ENCODE results near the gene PDE6B. TPM values are rescaled to one million over a fixed set of nuclear protein-coding genes. Genes with fewer than 3 reads are reported as not detected.

PDE6B gene
- total RNA-seq, 1 experiment from 2014 or later, result 10.8 TPM

DNA sequence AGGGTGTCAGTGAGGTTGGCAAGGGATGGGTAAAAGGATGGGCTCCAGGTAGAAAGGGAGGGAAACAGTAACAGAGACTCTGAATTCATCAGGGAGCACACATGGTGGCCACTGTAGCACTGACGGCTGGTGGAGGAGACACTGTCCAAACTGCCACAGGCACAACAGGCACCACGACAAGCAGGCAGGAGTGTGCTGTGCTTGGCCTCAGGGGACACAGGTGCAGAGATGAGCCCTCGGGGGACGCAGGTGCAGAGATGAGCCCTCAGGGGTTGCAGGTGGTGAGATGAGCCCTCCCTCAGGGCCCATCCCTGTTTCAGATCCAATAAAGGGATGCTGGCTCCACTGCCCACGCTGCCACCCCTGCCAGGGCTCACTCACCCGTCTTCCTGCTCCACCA is 7.6 kb downstream of the PDE6B start:
- Histone ChIP-seq H2BK15ac (ENCODE audit: low read depth, low read length) (no peak overlapping the region), H3K56ac (ENCODE audit: insufficient read length, low read depth, low read length) (no peak overlapping the region), H2AFZ (ENCODE audit: low read length) (no peak overlapping the region), H2AK5ac (ENCODE audit: insufficient read length, low read length) (no peak overlapping the region), H4K5ac (ENCODE audit: insufficient read length, low read depth, low read length) (no peak overlapping the region), H3K23ac (ENCODE audit: insufficient read length, low read depth, low read length) (no peak overlapping the region), H2BK120ac (ENCODE audit: low read depth, low read length, poor library complexity, severe bottlenecking) (no peak overlapping the region), H3K27ac (ENCODE audit: insufficient read length, low read depth, low read length) (no peak overlapping the region), H4K91ac (ENCODE audit: insufficient read length, low read depth, low read length) (no peak overlapping the region), H2BK5ac (ENCODE audit: insufficient read length, low read length) (no peak overlapping the region), H2BK20ac (ENCODE audit: low read depth, low read length, poor library complexity, severe bottlenecking) (no peak overlapping the region), H4K20me1 (ENCODE audit: control insufficient read depth, insufficient read depth, insufficient read length) (no peaks in the 10 kb centered on the region), H3K27me3 (ENCODE audit: insufficient read depth, low read length) (no peaks in the 10 kb centered on the region), H2BK12ac (ENCODE audit: insufficient read length, low read depth, low read length) (no peak overlapping the region), H3K4ac (ENCODE audit: low read depth, low read length) (no peak overlapping the region), H3T11ph (ENCODE audit: low read length) (no peak overlapping the region), H4K8ac (replicated peaks; ENCODE audit: insufficient read length, low read depth, low read length) (no peak overlapping the region), H3K23me2 (ENCODE audit: insufficient read length, low read depth, low read length, poor library complexity, severe bottlenecking) (no peaks in the 10 kb centered on the region), H3K14ac (ENCODE audit: insufficient read depth, low read length) (no peak overlapping the region; the same call in 1 of the 2 replicates), H3K9ac (ENCODE audit: extremely low read depth, insufficient read length, low read length) (no peak overlapping the region), H3K79me1 (ENCODE audit: insufficient read depth, low read depth, low read length, poor library complexity, severe bottlenecking) (no peaks in the 10 kb centered on the region), H3K4me2 (ENCODE audit: insufficient read depth, insufficient read length, low read length) (no peak overlapping the region), H3K18ac (ENCODE audit: insufficient read length, low read depth, low read length) (no peak overlapping the region), H3K79me2 (ENCODE audit: insufficient read depth, low read length) (no peaks in the 10 kb centered on the region), H3K4me1 (ENCODE audit: insufficient read depth, low read length) (no peaks in the 10 kb centered on the region), H3K9me3 (ENCODE audit: control insufficient read depth, low read depth, low read length) (no peaks in the 10 kb centered on the region)
- Mint-ChIP-seq H3K4me3 (no peak overlapping the region), H3K36me3 (ENCODE audit: insufficient read depth in 1 of 3, low read depth in 3 of 3) (peaks cover 0 to 15% (median 13%) of the 10 kb centered on the region in 3 experiments; a peak in 5 of 7 replicates), H3K27ac (no peak overlapping the region; a peak in 1 of 7 replicates), H3K9me3 (peaks cover 17 to 21% of the 10 kb centered on the region in 2 experiments), H3K4me1 (0 out of 4 replicates have a peak, but pooled peaks cover 0 to 3% of the 10 kb centered on the region in 2 experiments), H3K27me3 (ENCODE audit: low read depth) (peaks cover 18% of the 10 kb centered on the region)
- no peak for DNase-seq
- TF ChIP-seq, protein P1, sequence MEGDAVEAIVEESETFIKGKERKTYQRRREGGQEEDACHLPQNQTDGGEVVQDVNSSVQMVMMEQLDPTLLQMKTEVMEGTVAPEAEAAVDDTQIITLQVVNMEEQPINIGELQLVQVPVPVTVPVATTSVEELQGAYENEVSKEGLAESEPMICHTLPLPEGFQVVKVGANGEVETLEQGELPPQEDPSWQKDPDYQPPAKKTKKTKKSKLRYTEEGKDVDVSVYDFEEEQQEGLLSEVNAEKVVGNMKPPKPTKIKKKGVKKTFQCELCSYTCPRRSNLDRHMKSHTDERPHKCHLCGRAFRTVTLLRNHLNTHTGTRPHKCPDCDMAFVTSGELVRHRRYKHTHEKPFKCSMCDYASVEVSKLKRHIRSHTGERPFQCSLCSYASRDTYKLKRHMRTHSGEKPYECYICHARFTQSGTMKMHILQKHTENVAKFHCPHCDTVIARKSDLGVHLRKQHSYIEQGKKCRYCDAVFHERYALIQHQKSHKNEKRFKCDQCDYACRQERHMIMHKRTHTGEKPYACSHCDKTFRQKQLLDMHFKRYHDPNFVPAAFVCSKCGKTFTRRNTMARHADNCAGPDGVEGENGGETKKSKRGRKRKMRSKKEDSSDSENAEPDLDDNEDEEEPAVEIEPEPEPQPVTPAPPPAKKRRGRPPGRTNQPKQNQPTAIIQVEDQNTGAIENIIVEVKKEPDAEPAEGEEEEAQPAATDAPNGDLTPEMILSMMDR (conservative IDR thresholded peaks at IDR 0.05), result no peak
- no CpG with 5 or more reads among the region's 6 CpGs for WGBS (ENCODE audit: extremely low coverage, insufficient read length, low lambda C conversion rate)

Data from H9 (cell line).